ENCODE data around the gene METTL9.

GRCh38 chr16:21625026-21625425 is 25.6 kb downstream of the METTL9 start:
- TF ChIP-seq CTCF (IDR thresholded peaks at IDR 0.05) (no peak), POLR2A (IDR thresholded peaks at IDR 0.05) (no peak)
